Measurements from ENCODE around the gene INSR.
"Not testable (repeated sequence)": the region's sequence is repeated elsewhere in the genome, so short reads cannot be mapped to it uniquely, and the experiment has no call there.

Gene INSR

DNA sequence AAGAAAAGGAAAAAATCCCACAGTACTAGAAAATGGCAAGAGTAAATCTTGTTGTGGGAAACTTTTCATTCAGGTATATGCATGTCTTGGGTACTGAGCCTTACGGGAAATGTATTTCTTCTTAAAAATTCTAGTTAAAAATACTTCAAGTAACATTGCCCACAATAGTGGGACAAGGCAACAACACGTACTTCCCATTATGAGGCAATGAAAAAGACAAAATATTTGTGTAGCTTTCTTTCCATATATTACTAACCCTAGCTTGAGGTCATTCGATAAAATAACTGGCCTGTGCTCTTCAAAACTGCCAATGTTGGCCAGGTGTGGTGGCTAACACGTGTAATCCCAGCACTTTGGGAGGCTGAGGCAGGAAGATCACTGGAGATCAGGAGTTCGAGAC, 99.2 kb downstream of the INSR start:
- no peak for DNase-seq (ENCODE audit: low spot score)

DNA sequence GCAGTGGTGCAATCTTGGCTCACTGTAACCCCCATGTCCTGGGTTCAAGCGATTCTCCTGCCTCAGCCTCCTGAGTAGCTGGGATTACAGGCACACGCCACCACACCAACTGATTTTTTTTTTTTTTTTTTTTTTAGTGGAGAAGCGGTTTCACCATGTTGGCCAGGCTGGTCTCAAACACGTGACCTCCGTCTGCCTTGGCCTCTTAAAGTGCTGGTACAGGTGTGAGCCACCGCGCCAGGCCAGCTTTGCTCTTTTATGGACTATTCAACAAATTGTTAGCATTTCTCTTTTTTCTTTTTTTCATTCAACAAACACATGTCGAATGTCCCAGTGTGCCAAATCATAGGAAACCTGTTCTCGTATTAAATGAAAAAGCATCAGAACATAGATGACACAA, 99.6 kb downstream of the INSR start:
- no peak for DNase-seq (ENCODE audit: low spot score)

GRCh38 chr19:7191946-7192691, 102.1 kb downstream of the INSR start:
- DNase-seq (ENCODE audit: low spot score) = no peak

- DNase-seq (ENCODE audit: low spot score) = no peak
These were observed 105.2 kb downstream of the INSR start for GRCh38 chr19:7188698-7189629.

DNA sequence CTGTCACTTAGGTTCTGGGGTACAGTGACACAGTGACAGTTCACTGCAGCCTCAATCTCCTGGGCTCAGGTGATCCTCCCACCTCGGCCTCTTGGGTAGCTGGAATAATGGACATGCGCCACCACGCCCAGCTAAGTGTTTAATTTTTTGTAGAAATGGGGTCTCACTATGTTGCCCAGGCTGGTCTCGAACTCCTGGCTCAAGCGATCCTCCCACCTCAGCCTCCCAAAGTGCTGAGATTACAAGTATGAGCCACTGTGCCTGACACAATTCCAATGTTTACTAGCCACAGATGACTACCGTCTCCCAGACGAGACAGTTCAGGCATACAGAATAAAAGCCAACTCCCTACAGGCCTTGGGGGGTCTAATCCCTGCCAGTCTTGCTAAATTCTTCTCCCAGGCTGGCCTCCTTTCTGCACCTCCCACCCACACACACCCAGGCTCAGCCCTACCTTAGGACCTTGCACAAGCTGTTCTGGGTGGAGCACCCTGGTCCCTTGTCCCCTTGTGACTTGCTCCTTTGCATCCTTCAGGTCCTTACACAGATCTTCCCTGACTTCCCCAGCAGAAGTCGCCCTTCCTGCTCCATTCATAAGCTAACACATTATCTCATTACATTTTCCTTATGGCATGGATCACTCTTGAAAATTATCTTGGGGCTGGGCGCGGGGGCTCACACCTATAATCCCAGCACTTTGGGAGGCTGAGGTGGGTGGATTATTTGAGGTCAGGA, 106.4 kb downstream of the INSR start:
- no peak for DNase-seq (ENCODE audit: low spot score)

GRCh38 chr19:7182489-7182888, 111.7 kb downstream of the INSR start:
- DNase-seq (ENCODE audit: low spot score) = no peak

- DNase-seq (ENCODE audit: low spot score) = no peak
These were observed 114.3 kb downstream of the INSR start for GRCh38 chr19:7179917-7180306.

DNA sequence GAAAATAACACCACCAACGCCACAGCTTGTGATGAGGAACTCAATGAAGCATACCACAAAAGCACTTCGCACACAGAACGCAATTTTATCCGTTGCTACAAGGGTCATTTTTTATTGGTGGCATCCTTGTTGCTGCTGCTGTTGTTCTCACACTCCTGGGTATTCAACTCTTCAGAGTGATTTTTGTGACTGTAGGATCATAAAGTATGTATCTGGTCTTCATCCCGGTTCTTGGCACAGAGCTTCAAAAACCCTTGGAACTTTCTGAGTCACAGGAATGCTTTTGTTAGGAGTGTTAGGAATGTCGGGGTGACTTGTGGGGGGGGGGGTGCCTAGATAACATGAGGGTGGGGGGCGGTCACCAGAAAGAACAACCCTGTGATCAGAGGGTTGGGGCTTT, 116.3 kb downstream of the INSR start:
- no peak for DNase-seq (ENCODE audit: low spot score)

- DNase-seq (ENCODE audit: low spot score) = no peak
These were observed 117.4 kb downstream of the INSR start for GRCh38 chr19:7176792-7177191.

GRCh38 chr19:7172794-7173193, 121.4 kb downstream of the INSR start:
- no peak for DNase-seq (ENCODE audit: low spot score)

DNA sequence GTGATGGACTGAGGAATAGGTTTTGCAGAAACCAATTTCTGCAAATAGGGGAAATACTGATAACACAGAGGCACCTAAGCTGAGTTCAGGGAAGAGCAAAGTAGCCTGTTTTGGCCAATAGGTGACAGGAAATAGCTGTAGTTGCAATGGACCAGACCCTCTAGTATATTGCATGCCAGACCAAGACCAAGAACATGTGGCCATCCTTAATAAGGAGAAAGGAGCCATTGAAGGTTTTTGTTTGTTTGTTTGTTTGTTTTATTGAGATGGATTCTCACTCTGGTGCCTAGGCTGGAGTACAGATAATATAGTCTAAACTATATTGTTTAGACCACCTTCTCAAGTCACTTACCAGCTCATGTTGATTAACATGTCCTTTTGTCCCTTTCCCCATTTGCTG, 123.2 kb downstream of the INSR start:
- no peak for DNase-seq (ENCODE audit: low spot score)

- DNase-seq (ENCODE audit: low spot score) = no peak
These were observed 125.3 kb downstream of the INSR start for GRCh38 chr19:7168941-7169340.

DNA sequence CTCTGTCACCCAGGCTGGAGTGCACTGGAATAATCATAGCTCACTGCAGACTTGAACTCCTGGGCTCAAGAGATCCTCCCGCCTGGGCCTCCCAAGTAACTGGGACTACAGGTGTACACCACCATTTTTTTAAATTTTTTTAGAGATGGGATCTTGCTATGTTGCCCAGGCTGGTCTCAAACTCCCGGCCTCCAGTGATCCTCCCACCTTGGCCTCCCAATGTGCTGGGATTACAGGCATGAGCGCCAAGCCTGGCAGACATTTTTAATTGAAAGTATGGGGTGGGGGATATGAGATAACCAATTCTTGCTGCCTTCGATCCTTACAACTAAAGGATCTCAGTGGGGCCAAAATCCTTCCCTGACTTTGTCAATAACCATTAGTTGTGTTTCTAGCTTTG, 132.9 kb downstream of the INSR start:
- no peak for DNase-seq (ENCODE audit: low spot score)

DNA sequence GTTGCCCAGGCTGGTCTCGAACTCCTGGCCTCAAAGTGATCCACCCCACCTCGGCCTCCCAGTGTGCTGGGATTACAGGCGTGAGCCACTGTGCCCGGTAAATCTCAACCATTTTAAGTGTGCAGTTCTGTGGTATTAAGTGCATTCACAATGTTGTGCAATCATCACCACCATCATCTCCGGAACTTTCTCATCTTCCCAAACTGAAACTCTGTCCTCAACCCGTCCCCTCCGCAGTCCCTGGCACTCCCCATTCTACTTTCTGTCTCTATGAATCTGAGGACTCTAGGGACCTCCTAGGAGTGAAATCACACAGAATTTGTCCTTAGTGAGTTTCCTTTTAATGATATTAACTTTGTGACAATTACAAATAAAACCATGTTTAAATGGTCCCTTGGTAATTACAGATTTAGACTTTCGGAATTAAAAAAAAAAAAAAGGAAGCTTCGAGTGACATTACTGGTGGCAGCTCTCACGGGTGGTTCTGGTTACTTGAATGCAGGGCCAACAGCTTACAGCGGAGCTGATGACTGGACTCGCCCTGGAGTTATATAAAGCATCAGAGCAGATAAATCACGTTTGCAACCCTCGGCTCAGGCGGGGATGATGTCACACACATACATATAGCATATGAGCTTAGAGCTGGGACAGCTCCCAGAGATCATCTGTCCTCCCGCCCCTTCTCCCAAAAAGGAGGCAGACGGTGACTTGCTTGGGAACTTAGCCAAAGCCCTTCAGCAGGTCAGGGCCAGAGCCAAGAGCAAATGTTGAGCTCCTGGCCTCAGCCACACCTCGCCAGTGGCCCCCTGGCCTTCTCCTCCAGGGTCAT, 134.9 kb downstream of the INSR start:
- peak; percentile 84 for DNase-seq (ENCODE audit: low spot score)

GRCh38 chr19:7153022-7153421, 141.2 kb downstream of the INSR start:
- DNase-seq (ENCODE audit: low spot score) = no peak

DNA sequence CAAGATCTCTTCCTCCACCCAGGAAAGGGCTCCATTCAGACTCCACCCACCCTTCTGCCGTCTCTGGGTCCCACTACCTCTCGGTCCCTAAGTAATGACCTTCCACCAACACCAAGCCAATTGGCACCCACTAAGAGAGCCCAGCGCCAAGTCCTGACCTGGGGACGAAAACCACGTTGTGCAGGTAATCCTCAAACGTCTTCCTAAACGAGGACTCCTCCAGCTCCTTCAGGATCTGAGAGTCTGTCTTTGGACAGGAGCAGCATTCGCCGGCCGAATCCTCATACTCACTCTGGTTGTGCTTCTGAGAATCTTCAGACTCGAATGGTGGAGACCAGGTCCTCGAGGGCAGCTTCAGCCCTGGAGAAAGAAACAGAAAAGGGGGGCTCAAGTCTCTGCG, 141.6 kb downstream of the INSR start:
- DNase-seq (ENCODE audit: low spot score) = peak; percentile 18

DNA sequence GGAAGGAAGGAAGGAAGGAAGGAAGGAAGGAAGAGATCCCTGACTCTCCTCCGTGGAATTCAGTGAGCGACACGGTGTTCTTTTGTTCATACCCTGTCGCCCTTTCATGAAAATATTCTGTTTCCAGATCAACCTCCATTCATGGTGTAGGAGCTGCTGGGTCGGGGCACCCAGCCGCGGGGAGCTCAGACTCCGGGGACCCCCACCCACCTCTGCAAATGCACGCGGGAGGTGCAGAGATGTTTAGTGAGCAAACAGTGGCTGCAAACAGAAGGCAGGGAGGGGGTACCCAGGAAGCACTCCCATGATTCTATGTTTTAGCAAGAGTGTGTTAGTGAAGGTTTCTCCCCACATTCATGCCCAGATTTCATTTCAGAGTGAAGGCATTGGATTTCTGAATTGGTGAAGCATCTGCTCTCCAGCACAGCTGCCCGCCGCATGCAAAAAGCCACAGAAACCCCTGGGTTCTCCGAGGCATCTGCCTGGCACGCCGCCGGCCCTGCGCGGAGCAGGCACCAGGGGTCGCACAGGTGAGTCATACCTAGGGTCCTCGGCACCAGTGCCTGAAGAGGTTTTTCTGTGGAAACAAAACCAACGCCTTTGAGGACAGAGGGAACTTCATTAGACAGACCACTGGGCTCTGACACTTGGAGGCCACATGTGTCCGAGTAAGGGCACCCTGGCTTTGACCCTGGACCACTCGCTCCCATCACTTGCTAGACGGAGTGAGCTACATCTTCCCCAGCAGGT, 144.1 kb downstream of the INSR start:
- DNase-seq (ENCODE audit: low spot score) = no peak

GRCh38 chr19:7147119-7147675, 147.0 kb downstream of the INSR start:
- not testable (repeated sequence) for DNase-seq (ENCODE audit: low spot score)

DNA sequence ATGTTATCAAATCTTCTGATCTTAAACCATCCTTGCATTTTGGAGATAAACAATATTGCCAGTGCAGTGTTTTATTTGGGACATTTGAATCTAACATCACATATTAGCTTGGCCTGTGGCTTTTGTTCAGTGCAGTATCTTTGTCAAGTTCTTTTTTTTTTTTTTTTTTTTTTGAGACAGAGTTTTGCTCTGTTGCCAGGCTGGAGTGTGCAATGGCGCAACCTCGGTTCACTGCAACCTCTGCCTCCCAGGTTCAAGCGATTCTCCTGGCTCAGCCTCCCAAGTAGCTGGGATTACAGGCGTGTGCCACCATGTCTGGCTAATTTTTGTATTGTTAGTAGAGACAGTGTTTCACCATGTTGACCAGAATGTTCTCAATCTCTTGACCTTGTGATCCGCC, 148.1 kb downstream of the INSR start:
- DNase-seq (ENCODE audit: low spot score) = not testable (repeated sequence)

DNA sequence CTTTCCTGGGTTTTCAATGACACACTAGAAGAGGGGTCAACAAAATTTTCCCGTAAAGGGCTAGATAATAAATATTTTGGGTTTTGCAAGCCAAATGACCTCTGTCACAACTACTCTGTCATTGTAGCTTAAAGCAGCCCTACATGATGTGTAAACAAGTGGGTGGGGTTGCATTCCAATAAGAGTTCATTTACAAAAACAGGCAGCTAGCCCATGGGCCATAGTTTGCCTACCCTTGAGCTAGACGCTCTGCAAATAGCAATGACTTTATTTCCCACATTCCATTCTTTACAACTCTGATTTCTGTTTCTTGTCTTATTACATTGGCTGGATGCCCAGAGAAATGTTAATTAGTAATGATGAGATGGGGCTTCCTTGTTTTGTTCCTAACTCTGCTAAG, 148.7 kb downstream of the INSR start:
- DNase-seq (ENCODE audit: low spot score) = no peak

DNA sequence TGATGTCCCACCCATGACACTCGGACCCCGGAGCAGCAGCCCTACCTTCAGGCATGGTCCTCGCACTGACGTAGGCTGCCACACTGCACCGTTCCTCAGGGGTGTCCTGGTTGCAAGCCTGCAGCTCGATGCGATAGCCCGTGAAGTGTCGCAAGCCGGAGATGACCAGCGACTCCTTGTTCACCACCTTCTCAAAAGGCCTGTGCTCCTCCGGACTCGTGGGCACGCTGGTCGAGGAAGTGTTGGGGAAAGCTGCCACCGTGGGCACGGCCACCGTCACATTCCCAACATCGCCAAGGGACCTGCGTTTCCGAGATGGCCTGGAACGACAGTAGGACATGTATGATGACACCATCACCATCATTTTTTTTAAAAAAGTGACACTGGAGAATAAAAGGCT, 151.4 kb downstream of the INSR start:
- DNase-seq (ENCODE audit: low spot score) = no peak

All from hepatic stellate cell (primary cell).